Measurements from ENCODE around the gene KIF1A. TPM values are rescaled to one million over a fixed set of nuclear protein-coding genes. Genes with fewer than 3 reads are reported as not detected.

Gene KIF1A
- total RNA-seq, 4 donors from 2014 or later: 1.7 to 4.1 (median 3.4) TPM

DNA sequence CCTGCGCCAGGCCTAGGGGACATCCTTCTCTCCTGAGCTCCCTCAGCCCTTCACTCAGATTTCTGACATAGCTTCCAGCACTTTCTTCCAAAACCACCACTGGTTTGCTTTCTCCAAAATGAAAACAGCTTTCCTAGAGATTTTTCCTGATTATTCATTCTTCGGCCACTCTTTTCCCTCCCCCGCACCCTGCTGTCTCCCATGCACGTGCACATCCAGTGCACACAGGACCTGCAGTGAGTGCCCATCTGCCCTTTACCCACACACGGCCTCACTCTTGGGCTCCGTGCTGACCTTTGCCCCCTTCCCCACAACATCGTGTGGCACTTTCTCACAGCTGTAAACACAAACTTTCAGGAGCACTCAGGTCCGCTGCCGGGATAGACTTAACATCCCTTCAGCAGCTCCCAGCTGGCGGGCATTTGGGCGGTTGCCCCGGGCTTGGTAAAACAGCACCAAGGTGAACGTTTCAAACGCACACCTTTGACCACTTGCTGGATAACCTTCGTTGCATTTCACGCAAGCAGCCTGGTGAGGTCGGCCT lies 25.8 kb downstream of the KIF1A start:
- Histone ChIP-seq H3K27ac (replicated peaks in 1 of 4) (no peak overlapping the region), H3K4me3 (no peak overlapping the region), H3K36me3 (no peaks in the 10 kb centered on the region), H3K4me1 (no peaks in the 10 kb centered on the region), H3K27me3 (peaks cover 0 to 65% (median 2%) of the 10 kb centered on the region in 4 donors), H3K9me3 (no peaks in the 10 kb centered on the region)
- no peak for TF ChIP-seq EP300 (IDR thresholded peaks at IDR 0.05)
- TF ChIP-seq POLR2AphosphoS5 (IDR thresholded peaks at IDR 0.05): no peak
- no peak for TF ChIP-seq POLR2A (IDR thresholded peaks at IDR 0.05; ENCODE audit: low read depth)
- TF ChIP-seq, protein P1, sequence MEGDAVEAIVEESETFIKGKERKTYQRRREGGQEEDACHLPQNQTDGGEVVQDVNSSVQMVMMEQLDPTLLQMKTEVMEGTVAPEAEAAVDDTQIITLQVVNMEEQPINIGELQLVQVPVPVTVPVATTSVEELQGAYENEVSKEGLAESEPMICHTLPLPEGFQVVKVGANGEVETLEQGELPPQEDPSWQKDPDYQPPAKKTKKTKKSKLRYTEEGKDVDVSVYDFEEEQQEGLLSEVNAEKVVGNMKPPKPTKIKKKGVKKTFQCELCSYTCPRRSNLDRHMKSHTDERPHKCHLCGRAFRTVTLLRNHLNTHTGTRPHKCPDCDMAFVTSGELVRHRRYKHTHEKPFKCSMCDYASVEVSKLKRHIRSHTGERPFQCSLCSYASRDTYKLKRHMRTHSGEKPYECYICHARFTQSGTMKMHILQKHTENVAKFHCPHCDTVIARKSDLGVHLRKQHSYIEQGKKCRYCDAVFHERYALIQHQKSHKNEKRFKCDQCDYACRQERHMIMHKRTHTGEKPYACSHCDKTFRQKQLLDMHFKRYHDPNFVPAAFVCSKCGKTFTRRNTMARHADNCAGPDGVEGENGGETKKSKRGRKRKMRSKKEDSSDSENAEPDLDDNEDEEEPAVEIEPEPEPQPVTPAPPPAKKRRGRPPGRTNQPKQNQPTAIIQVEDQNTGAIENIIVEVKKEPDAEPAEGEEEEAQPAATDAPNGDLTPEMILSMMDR (IDR thresholded peaks at IDR 0.05): no peak
- WGBS: 78% methylated on average over 17 of the region's 17 CpGs
- DNase-seq (ENCODE audit: extremely low spot score): no peak
- intact Hi-C loops (cut with DNase I): no loop called here

DNA sequence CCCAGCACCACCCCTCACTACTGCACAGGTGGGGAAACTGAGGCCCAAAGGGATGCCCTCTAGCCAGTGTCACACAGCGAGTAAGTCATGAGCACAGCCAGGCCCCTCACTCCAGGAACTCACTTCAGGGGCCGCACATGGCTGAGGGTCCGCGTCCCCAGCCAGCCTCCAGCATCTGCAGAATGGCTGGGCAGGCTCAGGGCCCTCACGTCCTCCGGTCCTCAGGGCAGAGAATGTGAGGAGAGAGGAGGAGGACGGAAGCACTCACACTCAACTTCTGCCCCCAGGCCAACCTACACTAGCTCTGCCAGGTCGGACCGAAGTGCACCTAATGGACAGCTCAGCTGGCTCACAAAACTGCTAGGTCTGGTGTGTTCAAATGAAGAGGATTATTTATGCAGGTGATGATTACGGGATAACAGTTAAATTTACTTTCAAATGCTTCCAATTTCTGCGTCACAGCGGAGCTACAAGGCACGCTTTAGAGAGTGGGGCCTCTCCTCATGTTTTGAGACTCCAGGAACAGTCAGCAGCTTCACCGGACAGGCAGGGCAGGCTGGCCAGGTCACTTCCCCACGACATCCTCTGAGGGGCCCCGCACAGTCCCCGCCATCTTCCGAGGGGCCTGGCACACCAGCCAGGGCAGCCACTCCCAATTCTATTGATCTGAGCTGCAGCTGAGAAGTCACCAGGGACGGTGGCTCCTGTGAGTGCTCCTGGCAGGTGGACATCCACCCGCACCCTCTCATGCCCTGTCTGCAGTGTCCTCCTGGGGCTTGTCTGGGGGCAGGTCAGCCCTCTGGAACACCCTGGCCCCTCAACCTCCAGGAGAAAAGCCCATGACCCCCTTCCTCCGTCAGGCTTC lies 26.5 kb downstream of the KIF1A start:
- H3K36me3 ChIP-seq: no peaks in the 10 kb centered on the region
- TF ChIP-seq POLR2A (IDR thresholded peaks at IDR 0.05; ENCODE audit: low read depth) (no peak), EP300 (IDR thresholded peaks at IDR 0.05) (no peak), POLR2AphosphoS5 (IDR thresholded peaks at IDR 0.05) (no peak)
- TF ChIP-seq, protein P1 (IDR thresholded peaks at IDR 0.05): no peak
- no peak overlapping the region for H3K4me3 ChIP-seq
- no peaks in the 10 kb centered on the region for H3K4me1 ChIP-seq
- H3K27me3 ChIP-seq: peaks cover 0 to 58% (median 0%) of the 10 kb centered on the region in 4 donors
- no peak for DNase-seq (ENCODE audit: extremely low spot score)
- intact Hi-C loops (cut with DNase I): no loop called here
- no peaks in the 10 kb centered on the region for H3K9me3 ChIP-seq
- no peak overlapping the region for H3K27ac ChIP-seq (replicated peaks in 1 of 4)
- WGBS: 89% methylated on average over 19 of the region's 21 CpGs

DNA sequence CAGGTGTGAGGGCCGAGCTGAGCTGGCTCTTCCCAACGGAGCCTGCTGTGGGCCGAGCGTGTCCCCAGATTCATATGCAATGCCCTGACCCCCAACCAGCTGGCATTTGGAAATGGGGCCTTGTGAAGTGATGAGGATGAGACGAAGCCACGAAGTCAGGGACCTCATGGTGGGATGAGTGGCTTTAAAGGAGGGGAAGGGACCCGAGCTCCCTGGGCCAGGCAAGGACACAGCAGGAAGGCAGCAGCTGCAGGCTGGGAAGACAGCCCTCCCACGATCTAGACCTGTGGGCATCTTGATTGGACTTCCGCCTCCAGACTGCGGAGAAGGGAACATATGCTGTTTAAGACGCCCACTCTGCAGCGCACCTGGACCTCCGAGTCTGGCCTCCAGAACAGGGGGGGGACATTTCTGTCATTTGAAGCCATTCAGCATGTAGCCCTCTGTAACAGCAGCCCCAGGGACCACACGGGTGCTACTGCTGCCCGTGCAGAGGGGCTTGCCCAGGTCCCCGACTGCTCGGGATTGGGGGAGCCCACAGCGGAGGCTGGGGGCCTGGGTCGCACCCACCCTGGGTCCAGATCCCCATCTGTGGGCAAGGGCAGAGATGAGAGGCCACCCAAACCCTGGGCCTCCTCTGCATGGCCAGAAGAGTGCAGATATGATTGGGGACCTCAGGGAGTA lies 27.2 kb downstream of the KIF1A start:
- Histone ChIP-seq H3K9me3 (no peaks in the 10 kb centered on the region), H3K4me3 (no peak overlapping the region), H3K27me3 (peaks cover 0 to 51% (median 0%) of the 10 kb centered on the region in 4 donors), H3K4me1 (no peaks in the 10 kb centered on the region), H3K36me3 (no peaks in the 10 kb centered on the region), H3K27ac (replicated peaks in 1 of 4) (no peak overlapping the region)
- intact Hi-C loops (cut with DNase I): no loop called here
- DNase-seq (ENCODE audit: extremely low spot score): no peak
- 81% methylated on average over 17 of the region's 19 CpGs for WGBS
- TF ChIP-seq POLR2AphosphoS5 (IDR thresholded peaks at IDR 0.05): no peak
- no peak for TF ChIP-seq EP300 (IDR thresholded peaks at IDR 0.05)
- no peak for TF ChIP-seq POLR2A (IDR thresholded peaks at IDR 0.05; ENCODE audit: low read depth)
- TF ChIP-seq, protein P1 (IDR thresholded peaks at IDR 0.05): no peak

DNA sequence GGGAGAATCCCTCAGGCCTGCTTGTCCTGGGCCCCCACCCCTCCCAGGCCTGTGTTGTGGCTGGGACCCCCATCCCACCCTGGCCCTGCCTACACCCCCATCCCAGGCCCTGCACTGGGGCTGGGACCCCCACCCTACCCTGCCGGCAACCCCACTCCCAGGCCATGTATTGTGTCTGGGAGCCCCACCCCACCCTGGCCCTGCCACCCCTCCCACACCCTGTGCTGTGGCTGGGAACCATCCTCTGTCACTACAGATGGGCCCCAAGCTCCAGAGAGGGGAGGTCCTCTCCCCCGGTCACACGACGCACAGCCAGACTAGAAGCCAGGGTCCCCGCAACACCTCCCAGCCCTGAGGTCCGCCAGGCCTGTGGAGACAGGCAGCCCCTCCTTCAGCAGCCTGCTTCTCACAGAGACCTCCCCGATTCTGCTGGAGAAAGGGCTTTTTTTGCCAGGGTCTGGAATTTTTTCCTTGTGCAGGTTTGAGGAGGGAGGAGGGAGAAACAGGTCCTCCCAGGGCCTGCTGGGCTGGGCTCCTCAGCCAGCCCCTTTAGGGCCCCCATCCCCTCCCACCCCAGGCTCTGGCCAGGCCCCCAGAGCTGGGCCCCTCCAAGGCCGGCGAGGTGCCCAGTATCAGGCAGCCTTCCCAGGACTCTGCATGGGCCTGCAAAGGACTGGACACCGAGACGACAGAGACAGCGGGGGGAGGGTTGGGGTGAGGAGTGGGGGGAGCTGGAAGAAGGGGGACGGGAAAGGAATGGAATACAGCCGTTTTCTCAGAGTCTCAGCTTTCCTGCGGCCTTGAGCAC lies 28.0 kb downstream of the KIF1A start:
- no peak overlapping the region for H3K27ac ChIP-seq (replicated peaks in 1 of 4)
- TF ChIP-seq POLR2AphosphoS5 (IDR thresholded peaks at IDR 0.05) (no peak), EP300 (IDR thresholded peaks at IDR 0.05) (no peak), POLR2A (IDR thresholded peaks at IDR 0.05; ENCODE audit: low read depth) (no peak)
- TF ChIP-seq, protein P1 (IDR thresholded peaks at IDR 0.05): no peak
- no peaks in the 10 kb centered on the region for H3K9me3 ChIP-seq
- H3K4me3 ChIP-seq: no peak overlapping the region
- no peaks in the 10 kb centered on the region for H3K4me1 ChIP-seq
- H3K27me3 ChIP-seq: peaks cover 0 to 51% (median 0%) of the 10 kb centered on the region in 4 donors
- WGBS: 70% methylated on average over 13 of the region's 15 CpGs
- intact Hi-C loops (cut with DNase I): no loop called here
- no peaks in the 10 kb centered on the region for H3K36me3 ChIP-seq
- DNase-seq (ENCODE audit: extremely low spot score): no peak
